ENCODE measurements around the gene GBE1.
A peak's percentile ranks its signal among the peaks of the same experiment; 100 is the strongest.
"Not testable (repeated sequence)": the region's sequence is repeated elsewhere in the genome, so short reads cannot be mapped to it uniquely, and the experiment has no call there.

GBE1 gene

GRCh38 chr3:81760924-81761903, at the start of gene GBE1:
Gene GBE1 (minus strand): TSS chr3:81761645. CDS start chr3:81761517, 128 bp downstream.
- peak; percentile 99 for DNase-seq

- DNase-seq, result no peak
Observed at GRCh38 chr3:81808900-81809299, 47.5 kb upstream of the GBE1 start.

- no peak for DNase-seq
Observed at GRCh38 chr3:81799403-81799802, 38.0 kb upstream of the GBE1 start.

- DNase-seq, result no peak
Observed at GRCh38 chr3:81793410-81793809, 32.0 kb upstream of the GBE1 start.

- no peak for DNase-seq
Observed at GRCh38 chr3:81790117-81790516, 28.7 kb upstream of the GBE1 start.

- peak; percentile 18 for DNase-seq
Observed at GRCh38 chr3:81789691-81790090, 28.2 kb upstream of the GBE1 start.

GRCh38 chr3:81788610-81789009, 27.2 kb upstream of the GBE1 start:
- DNase-seq, result no peak

- no peak for DNase-seq
Observed at GRCh38 chr3:81788044-81788443, 26.6 kb upstream of the GBE1 start.

- DNase-seq, result peak; percentile 6
Observed at GRCh38 chr3:81782585-81782984, 21.1 kb upstream of the GBE1 start.

- DNase-seq, result no peak
Observed at GRCh38 chr3:81778678-81779182, 17.3 kb upstream of the GBE1 start.

- no peak for DNase-seq
Observed at GRCh38 chr3:81776643-81777042, 15.2 kb upstream of the GBE1 start.

GRCh38 chr3:81770710-81771109, 9.3 kb upstream of the GBE1 start:
- no peak for DNase-seq

- DNase-seq, result no peak
Observed at GRCh38 chr3:81769299-81769698, 7.9 kb upstream of the GBE1 start.

GRCh38 chr3:81767250-81767859, 5.9 kb upstream of the GBE1 start:
- not testable (repeated sequence) for DNase-seq

GRCh38 chr3:81765400-81765799, 4.0 kb upstream of the GBE1 start:
- DNase-seq, result peak; percentile 18

GRCh38 chr3:81764665-81765064, 3.2 kb upstream of the GBE1 start:
- no peak for DNase-seq

- DNase-seq, result no peak
Observed at GRCh38 chr3:81764002-81764401, 2.6 kb upstream of the GBE1 start.

- DNase-seq, result no peak
Observed at GRCh38 chr3:81763001-81763400, 1.6 kb upstream of the GBE1 start.

- DNase-seq, result no peak
Observed at GRCh38 chr3:81761904-81762580, 597 bp upstream of the GBE1 start.

GRCh38 chr3:81760215-81760614, 1.2 kb downstream of the GBE1 start:
- no peak for DNase-seq

- DNase-seq, result not testable (repeated sequence)
Observed at GRCh38 chr3:81758771-81759170, 2.7 kb downstream of the GBE1 start.

GRCh38 chr3:81758275-81758674, 3.2 kb downstream of the GBE1 start:
- DNase-seq, result no peak

- DNase-seq, result peak; percentile 5
Observed at GRCh38 chr3:81753416-81754027, 7.9 kb downstream of the GBE1 start.
